NCI-H187 treated with DMSO at 0.1 percent for 48 hours (cell line): Measurements from ENCODE around the gene MAT2A.
"Not testable (repeated sequence)": the region's sequence is repeated elsewhere in the genome, so short reads cannot be mapped to it uniquely, and the experiment has no call there.

ENCODE experiments used
- DNase-seq: peaks from one replicate; lab custom pipeline; 2025; lab: John Stamatoyannopoulos, UW

MAT2A gene

GRCh38 chr2:85547859-85548607 lies 9.1 kb downstream of the MAT2A start:
- DNase-seq: no peak

- no peak for DNase-seq
Observed at GRCh38 chr2:85548608-85548900, 9.6 kb downstream of the MAT2A start.

- DNase-seq: no peak
Observed at GRCh38 chr2:85549095-85549494, 10.1 kb downstream of the MAT2A start.

- no peak for DNase-seq
Observed at GRCh38 chr2:85549826-85550225, 10.9 kb downstream of the MAT2A start.

- no peak for DNase-seq
Observed at GRCh38 chr2:85550486-85550885, 11.5 kb downstream of the MAT2A start.

GRCh38 chr2:85551698-85552678 lies 13.0 kb downstream of the MAT2A start:
- DNase-seq: peak; percentile 10

- DNase-seq: no peak
Observed at GRCh38 chr2:85553184-85553583, 14.2 kb downstream of the MAT2A start.

GRCh38 chr2:85554980-85555612 lies 16.1 kb downstream of the MAT2A start:
- DNase-seq: no peak

- no peak for DNase-seq
Observed at GRCh38 chr2:85557130-85557529, 18.2 kb downstream of the MAT2A start.

GRCh38 chr2:85558160-85558559 lies 19.2 kb downstream of the MAT2A start:
- no peak for DNase-seq

- not testable (repeated sequence) for DNase-seq
Observed at GRCh38 chr2:85560403-85560726, 21.4 kb downstream of the MAT2A start.

GRCh38 chr2:85560812-85561279 lies 21.9 kb downstream of the MAT2A start:
- no peak for DNase-seq

GRCh38 chr2:85561280-85562212 lies 22.6 kb downstream of the MAT2A start, which contains the start of gene GGCX:
GGCX (minus strand) TSS chr2:85561493; CDS start chr2:85561428, 65 bp downstream.
- DNase-seq: peak; percentile 25

GRCh38 chr2:85564144-85564563 lies 25.2 kb downstream of the MAT2A start:
- DNase-seq: no peak

- DNase-seq: no peak
Observed at GRCh38 chr2:85566265-85566664, 27.3 kb downstream of the MAT2A start.

GRCh38 chr2:85575739-85576138 lies 36.8 kb downstream of the MAT2A start:
- DNase-seq: no peak

GRCh38 chr2:85577063-85577385 lies 38.1 kb downstream of the MAT2A start:
- DNase-seq: no peak

- DNase-seq: no peak
Observed at GRCh38 chr2:85577386-85578242, 38.6 kb downstream of the MAT2A start, which contains the start of gene VAMP8. VAMP8 (plus strand) TSS chr2:85577586; CDS start chr2:85577647, 61 bp downstream.

GRCh38 chr2:85578243-85579180 lies 39.5 kb downstream of the MAT2A start:
- DNase-seq: no peak
